Right atrium auricular region (tissue), 2 donors: Measurements from ENCODE around the gene TMEM117. TPM values are rescaled to one million over a fixed set of nuclear protein-coding genes. Genes with fewer than 3 reads are reported as not detected.
"Not testable (repeated sequence)": the region's sequence is repeated elsewhere in the genome, so short reads cannot be mapped to it uniquely, and the experiment has no call there.

ENCODE experiments used
- DNase-seq: peaks from one replicate; pipeline ENCODE4 v3.0.0-alpha.2; 2019; ENCODE audit warnings: low spot score
- H3K27ac ChIP-seq, 2 donors: fragments of 200-600 bp; sonication (generic); 1 replicate in 1 of 2; 2 replicates in 1 of 2; pipeline ENCODE4 v1.5.1; 2016 to 2019
- H3K27me3 ChIP-seq, 2 donors: fragments of 200-600 bp; sonication (generic); one replicate each; pipeline versions ENCODE4 v1.5.1 to v1.6.0; 2017 to 2019
- H3K36me3 ChIP-seq: fragments of 200-600 bp; sonication (generic); one replicate; pipeline ENCODE4 v1.5.1; 2016
- H3K4me1 ChIP-seq, 2 donors: fragments of 200-600 bp; sonication (generic); one replicate each; pipeline versions ENCODE4 v1.5.1 to v1.6.0; 2017 to 2019
- H3K4me3 ChIP-seq, 2 donors: fragments of 200-600 bp; sonication (generic); 1 replicate in 1 of 2; 2 replicates in 1 of 2; pipeline ENCODE4 v1.5.1; 2017 to 2019; ENCODE audit warnings: mild to moderate bottlenecking in 1 of 2, moderate library complexity in 1 of 2
- H3K9me3 ChIP-seq, 2 donors: fragments of 200-600 bp; sonication (generic); one replicate each; pipeline ENCODE4 v1.5.1; 2019
- CTCF ChIP-seq, 2 donors: fragments of 200-600 bp; sonication (generic); IDR thresholded peaks; one replicate each; pipeline ENCODE4 v1.5.1; 2019; ENCODE audit warnings: antibody characterized with exemption in 2 of 2
- total RNA-seq, 2 donors: library from RNA; depleted of rRNA; stranded (reverse); fragments of >200 nt; gene quantifications; one replicate each; pipeline ENCODE4 v1.1.0, GENCODE V29; 2016

TMEM117 gene
- total RNA-seq, 2 donors from 2014 or later: 10.8 to 24.1 TPM

- DNase-seq: no peak
- Histone ChIP-seq H3K27me3 (no peaks in the 10 kb centered on the region), H3K4me1 (no peaks in the 10 kb centered on the region), H3K27ac (no peak overlapping the region), H3K4me3 (no peak overlapping the region), H3K9me3 (no peaks in the 10 kb centered on the region), H3K36me3 (no peaks in the 10 kb centered on the region)
- no peak for TF ChIP-seq CTCF (IDR thresholded peaks at IDR 0.05)
Measured at GRCh38 chr12:44193281-44193680, 357.4 kb downstream of the TMEM117 start.

DNA sequence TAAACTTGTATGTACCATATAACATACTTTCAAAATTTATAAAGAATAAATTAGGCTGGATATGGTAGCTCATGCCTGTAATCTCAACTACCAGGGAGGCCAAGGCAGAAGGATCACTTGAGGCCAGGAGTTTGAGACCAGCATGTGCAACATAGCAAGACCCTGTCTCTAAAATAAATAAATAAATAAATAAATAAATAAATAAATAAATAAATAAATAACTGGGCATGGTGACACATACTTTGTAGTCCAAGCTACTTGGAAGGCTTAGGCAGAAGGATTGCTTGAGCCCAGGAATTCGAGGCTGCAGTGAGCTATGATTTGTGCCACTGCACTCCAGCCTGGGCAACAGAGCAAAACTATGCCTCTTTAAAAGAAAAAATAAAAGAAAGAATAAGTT lies 359.8 kb downstream of the TMEM117 start:
- not testable (repeated sequence) for H3K9me3 ChIP-seq, DNase-seq, H3K4me3 ChIP-seq, H3K36me3 ChIP-seq, H3K4me1 ChIP-seq, H3K27ac ChIP-seq, H3K27me3 ChIP-seq

- no peak for TF ChIP-seq CTCF (IDR thresholded peaks at IDR 0.05)
- Histone ChIP-seq H3K36me3 (no peaks in the 10 kb centered on the region), H3K27ac (no peak overlapping the region), H3K4me1 (no peaks in the 10 kb centered on the region), H3K27me3 (no peaks in the 10 kb centered on the region), H3K4me3 (no peak overlapping the region), H3K9me3 (no peaks in the 10 kb centered on the region)
- DNase-seq: no peak
Measured at GRCh38 chr12:44206045-44206444, 370.2 kb downstream of the TMEM117 start.

- no peak for DNase-seq
- Histone ChIP-seq H3K27me3 (no peaks in the 10 kb centered on the region), H3K4me1 (no peaks in the 10 kb centered on the region), H3K36me3 (no peaks in the 10 kb centered on the region), H3K9me3 (no peaks in the 10 kb centered on the region), H3K27ac (no peak overlapping the region), H3K4me3 (no peak overlapping the region)
- TF ChIP-seq CTCF (IDR thresholded peaks at IDR 0.05): no peak
Measured at GRCh38 chr12:44217146-44217883, 381.4 kb downstream of the TMEM117 start.

- no peaks in the 10 kb centered on the region for H3K27me3 ChIP-seq
- no peak for TF ChIP-seq CTCF (IDR thresholded peaks at IDR 0.05)
- peaks cover 0 to 23% of the 10 kb centered on the region in 2 donors for H3K4me1 ChIP-seq
- H3K9me3 ChIP-seq: no peaks in the 10 kb centered on the region
- H3K4me3 ChIP-seq: no peak overlapping the region
- no peaks in the 10 kb centered on the region for H3K36me3 ChIP-seq
- no peak overlapping the region for H3K27ac ChIP-seq
- DNase-seq: no peak
Measured at GRCh38 chr12:44223736-44224135, 387.9 kb downstream of the TMEM117 start.

DNA sequence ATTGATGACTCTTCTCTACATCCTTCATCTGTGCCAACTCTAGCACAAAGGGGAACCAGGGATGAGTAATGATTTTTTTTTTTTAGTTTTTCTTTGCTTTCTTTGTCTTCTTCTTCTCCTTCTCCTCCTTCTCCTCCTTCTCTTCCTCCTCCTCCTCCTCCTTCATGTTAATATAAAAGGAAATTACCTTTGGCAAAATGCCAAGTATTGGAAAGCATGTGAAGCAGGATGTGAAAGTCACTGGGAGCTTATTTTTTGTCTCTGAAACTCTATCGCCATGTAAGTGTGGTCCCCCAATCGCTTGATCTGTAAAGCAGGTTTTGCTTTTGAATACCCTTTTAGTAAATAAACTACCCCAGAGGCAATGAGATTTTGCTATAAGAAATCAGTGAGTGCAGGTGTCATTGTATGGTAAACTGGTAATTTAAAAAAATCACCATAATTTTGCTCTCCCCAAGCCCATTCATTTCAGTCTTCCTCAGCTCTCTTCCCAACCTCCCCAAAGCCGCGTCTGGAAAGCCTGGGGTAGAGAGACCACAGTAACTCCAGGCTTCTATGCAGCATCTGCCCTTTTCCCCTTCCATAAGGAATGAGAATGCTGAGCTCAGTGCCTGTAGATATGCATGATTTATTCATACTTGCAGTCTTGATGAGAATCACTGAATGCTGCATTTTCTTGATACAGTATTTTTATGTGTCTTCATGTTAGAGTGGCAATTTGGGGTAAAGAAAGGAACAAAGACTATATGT lies 388.7 kb downstream of the TMEM117 start:
- Histone ChIP-seq H3K27ac (no peak overlapping the region), H3K27me3 (no peaks in the 10 kb centered on the region), H3K9me3 (no peaks in the 10 kb centered on the region), H3K4me1 (peaks cover 0 to 23% of the 10 kb centered on the region in 2 donors), H3K4me3 (no peak overlapping the region), H3K36me3 (no peaks in the 10 kb centered on the region)
- TF ChIP-seq CTCF (IDR thresholded peaks at IDR 0.05): no peak
- DNase-seq: no peak
